ENCODE measurements around the gene CREB1.
"Not testable (repeated sequence)": the region's sequence is repeated elsewhere in the genome, so short reads cannot be mapped to it uniquely, and the experiment has no call there.

Gene CREB1

DNA sequence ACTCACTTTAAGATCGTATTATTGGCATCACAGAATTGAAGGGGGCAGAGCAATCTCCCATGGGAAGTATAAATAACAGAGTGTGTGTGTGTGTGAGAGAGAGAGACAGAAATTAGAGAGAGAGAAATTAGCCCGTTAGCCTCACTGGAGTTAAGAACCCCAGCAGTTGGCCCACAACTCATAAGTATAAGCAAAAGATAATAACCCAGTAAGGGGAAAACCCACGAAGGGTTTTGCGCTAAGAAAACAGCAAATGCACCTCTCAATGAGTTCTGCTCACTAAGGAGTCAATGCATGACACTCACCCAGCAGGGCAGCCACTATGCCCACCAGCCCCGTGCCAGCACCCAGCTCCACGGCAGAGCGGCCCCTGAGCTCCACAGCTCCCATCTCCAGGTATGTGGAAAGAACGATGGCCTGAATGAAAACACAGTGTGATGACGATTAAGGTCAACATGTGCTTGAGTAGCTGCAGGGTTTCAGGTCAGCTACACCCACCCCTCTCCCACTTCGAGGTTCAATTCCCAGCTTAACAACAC lies 91.8 kb downstream of the CREB1 start:
- DNase-seq: no peak

DNA sequence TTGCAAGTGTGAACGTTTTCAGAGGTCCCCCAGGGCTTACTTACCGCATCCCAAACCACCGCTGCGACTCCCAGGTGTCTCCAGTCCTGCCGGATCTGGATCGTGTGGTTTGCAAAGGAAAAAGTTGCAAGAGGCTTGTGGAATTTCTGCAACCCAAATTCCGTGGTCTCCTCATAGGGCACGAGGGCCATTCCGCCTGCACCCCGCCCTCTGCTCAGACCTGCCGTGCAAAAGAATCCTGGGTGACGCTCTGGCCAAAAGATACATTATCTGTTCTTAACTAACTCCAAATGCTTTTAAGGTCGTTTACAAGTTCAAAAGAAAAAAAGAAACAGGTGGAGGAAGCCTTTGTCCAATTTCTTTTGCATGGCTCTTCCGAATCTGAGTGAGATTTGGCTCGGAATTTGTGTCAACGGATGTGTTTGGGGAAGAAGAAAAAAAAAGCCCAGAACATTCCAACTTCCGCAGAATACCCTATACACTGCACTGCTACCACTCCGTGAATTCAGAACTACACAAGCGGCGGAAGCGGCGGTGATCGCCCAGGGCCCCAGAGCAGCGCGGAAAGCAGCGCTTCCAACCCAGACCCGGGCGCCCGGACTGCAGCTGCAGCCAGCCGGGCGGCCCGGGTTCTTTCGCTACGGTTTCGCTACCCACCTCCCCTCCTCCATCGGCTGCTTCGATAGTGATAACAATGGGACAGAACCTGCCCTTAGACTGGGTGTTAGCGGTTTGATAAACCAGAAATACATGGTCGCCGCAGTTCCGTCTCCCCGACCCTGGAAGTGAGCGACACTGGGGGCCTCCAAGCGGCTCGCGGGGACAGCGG lies 94.6 kb downstream of the CREB1 start:
- DNase-seq: peak; percentile 54

DNA sequence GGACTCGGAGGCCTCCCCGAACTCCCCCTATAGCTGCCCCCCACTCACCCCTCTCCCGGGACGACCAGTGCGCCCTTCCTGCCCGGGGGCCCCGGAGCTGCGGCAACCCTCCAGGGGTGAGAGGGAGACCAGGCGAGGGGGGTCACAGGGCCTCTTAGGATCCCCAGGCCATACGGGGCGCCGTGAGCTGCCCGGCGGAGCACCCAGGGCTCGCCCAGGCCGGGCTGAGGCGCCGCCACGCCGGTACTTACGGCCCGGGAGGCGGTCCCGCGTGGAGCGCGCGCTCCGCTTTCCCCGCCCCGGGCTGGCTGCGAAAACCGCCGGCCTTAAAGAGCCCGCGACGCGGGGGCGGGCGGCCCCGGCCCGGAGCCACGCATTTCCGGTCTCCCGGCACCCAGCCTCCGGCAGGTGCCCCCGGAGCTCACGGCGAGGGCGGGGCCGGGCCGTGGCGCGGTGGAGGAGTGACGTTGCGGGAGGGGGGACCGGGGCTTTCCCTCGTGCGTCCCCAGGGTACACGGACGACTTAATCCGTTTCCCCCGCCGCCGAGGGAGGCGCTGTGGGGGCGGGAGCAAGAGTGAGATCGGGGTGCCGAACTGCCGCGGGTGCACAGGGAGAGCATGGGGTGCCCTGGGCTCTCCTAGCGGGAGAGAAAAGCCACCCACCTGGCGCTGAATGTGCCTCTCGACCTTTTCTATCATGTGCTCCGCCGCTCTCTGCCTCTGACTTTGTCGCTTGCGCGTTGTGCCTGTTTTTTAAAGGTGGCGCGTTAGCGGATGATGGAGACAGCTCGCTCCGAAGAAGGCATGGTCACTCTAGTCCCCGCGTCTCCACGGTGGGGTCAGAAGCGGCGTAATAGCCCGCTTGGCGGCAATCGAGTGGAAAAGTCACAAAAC lies 95.5 kb downstream of the CREB1 start, which contains the start of gene METTL21A:
TSS of gene METTL21A (minus strand) at position 381 of the 894 bp plus-strand sequence. CDS start 1,019 bp downstream, outside the sequence.
- DNase-seq: peak; percentile 94

DNA sequence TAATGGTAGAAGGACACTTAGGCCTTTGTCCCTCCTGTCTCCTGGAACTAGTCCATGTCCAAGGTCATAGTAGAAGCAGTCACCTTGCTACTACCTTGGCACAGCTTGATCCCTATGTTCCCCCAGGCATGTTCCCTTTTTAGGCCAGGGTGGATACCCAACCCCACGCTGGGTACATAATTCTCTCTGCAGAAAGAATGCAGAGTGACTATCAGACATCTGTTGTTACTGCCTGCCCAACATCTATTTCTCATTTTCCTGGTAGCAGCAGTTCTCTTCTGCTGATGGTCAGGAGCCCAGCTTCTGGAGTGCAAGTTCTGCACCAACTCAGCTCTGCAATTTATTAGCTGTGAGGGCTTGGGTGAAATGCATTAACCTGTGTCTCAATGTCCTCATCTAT lies 99.8 kb downstream of the CREB1 start:
- no peak for DNase-seq

DNA sequence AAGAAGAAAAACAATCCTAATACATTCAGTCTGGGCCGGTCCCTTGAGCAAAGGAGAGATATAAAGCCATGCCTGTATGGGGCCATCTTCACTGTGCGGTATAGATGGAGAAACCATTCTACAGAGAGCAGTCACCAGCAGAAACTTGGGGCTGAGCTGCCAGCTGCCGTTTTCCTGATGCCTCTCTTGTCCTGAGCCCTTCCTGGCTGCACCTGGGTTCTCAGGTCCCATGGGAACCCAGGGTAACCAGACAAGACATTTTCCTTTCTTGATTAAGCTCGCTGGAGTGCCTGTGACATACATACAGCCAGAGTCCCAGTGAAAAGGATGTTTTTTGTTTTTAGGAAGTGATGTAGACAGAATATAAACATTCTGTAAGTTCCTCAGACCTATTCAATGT lies 100.7 kb downstream of the CREB1 start:
- no peak for DNase-seq

DNA sequence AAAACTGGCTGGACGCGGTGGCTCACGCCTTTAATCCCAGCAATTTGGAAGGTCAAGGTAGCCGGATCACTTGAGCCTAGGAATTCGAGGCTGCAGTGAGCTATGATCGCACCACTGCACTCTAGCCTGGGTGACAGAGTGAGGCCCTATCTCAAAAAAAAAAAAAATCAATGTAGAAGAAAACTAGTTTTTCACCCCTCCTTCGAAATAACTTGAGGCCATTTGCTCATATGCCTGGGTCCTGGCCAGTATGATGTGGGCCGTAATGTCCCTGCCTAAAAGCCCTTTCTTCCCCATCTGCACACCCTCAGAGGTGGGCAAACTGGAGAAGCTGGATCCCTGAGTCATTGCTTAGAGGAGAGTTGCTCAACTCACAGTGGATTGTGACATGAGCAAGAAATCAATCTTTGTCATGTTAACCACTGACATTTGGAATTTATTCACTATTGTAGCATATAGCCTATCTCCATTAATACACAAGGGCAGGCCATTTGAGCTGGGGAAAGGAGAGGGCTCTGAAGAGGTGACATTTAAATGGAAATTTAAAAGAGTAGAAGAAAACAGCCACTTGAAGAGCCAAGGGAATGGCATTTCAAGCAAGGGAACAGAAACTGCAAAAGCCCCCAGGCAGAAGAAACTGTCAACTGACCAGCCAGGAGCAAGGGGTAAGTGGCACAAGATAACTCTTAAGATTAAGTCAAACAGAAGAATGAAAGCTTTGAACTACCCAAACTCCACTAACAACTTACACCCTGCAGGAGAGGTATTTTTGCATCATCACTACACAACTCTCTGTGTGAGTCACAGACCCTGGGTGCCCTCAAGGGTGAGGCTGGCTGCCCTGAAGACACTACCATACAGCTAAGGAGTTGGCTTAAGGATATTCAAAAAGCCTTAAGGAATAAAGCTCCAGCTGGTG lies 103.1 kb downstream of the CREB1 start:
- DNase-seq: no peak

DNA sequence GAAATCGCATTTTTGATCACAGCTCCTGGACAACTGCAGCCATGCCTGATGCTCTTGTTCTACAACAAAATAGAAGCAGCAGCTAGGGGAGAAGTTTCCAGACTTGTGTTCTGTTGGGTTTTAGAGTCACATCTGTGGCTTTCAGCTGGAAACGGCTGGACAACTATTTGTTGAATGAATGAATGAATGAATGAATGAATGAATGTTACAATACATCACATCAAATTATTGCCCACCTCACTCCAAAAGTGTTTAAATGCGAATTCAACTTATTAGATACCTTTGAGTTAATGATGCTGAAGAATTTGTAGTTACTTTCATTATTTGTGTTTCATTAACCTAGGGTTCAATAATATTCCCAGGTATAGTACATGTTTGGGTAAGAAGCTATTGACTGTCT lies 103.9 kb downstream of the CREB1 start:
- no peak for DNase-seq

DNA sequence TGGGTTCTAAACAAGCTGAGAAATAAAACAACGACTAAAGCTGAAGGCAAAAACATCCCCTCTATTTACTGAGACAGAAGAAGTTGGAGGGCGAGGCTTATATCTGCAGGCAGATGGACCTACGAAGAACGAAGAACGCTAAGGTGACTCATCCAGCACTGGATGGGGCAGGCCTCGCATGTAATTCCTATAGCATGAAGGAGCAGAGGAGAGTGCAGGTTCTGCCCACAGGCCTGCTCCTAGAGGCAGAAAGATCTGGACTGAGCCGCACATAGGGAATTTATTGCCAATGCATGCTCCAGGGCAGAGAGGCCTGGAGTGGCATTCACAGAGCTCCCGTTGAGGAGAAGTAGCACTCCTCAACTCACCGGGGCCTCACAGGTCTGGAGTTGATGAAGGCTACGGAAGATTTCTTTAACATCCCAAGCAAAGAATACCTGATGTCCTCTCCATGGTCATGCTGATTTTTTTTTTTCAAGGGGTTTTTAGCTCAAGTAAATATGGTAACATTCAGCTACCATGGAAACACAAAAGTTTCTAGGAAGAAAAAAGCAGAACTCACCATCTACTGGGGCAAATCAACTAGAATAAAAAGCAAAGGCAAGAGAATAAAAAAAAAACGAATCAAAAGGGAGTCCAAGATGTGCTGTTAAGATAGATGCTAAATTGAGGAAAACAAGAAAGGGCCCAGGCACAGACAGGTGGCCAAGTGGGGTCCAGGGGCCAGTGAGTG lies 105.9 kb downstream of the CREB1 start:
- no peak for DNase-seq

DNA sequence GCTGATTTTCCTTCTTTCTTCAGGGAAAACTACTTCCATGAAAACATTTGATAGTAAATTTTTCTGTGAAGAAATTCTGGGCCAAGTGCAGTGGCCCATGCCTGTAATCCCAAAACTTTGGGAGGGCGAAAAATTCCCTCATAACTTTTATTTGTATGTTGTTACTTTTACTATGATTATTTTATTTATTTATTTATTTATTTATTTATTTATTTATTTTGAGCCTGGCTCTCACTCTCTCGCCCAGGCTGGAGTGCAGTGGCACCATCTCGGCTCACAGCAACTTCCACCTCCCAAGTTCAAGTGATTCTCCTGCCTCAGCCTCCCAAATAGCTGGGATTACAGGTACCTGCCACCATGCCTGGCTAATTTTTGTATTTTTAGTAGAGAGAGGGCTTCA lies 109.5 kb downstream of the CREB1 start:
- DNase-seq: not testable (repeated sequence)

DNA sequence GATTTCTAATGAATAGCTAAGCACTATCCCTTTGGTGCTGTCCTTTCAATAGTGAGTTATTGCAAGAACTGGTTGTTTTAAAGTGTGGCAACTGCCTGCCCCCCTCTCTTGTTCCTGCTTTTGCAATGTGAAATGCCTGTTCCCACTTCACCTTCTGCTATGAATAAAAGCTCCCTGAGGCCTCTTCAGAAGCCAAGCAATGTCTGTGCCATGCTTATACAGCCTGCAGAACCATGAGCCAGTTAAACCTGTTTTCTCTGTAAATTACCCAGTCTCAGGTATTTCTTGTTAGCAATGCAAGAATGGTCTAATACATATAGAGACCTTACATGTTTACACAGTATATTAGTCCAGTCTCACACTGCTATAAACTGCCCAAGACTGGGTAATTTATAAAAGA lies 110.4 kb downstream of the CREB1 start:
- DNase-seq: no peak

DNA sequence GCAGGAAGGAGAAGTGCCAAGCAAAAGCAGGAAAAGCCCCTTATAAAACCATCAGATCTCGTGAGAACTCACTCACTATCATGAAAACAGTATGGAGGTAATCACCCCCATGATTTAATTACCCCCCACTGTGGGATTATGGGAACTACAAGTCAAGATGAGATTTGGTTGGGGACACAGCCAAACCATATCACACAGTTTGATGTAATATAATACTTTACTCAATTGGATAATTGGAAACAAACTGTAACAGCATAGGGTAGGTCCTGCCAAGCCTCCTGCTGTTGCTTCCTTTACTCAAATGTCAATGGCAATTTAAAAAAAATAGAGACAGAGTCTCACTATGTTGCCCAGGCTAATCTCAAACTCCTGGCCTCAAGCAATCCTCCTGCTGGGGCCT lies 110.9 kb downstream of the CREB1 start:
- no peak for DNase-seq

DNA sequence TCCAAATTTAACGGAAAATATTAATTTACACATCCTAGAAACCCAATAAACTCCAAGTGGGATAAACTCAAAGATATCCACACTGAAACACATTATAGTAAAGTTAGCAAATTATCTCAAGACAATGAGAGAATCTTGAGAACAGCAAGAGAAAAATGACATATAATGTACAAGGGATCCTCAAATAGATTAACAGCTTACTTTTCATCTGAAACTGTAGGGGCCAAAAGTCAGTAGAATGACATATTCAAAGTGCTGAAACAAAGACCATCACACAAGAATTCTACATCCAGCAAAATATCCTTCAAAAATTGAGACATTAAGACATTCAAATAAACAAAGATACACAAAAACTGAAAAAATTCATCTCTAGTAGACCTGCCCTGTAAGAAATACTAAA lies 114.1 kb downstream of the CREB1 start:
- DNase-seq: no peak

DNA sequence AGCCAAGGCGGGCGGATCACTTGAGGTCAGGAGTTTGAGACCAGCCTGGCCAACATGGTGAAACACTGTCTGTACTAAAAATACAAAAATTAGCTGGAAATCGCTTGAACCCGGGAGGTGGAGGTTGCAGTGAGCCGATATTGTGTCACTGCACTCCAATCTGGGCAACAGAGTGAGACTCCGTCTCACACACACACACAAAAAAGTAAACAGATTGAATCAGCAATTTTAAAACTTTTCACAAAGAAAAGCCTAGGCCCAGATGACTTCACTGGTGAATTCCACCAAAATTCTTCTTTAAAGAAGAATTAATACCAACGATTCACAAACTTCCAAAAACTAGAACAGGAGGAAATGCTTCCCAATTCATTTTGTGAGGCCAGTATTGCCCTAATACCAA lies 116.8 kb downstream of the CREB1 start:
- not testable (repeated sequence) for DNase-seq
